K562 (cell line): ENCODE data around the gene SCP2. TPM values are rescaled to one million over a fixed set of nuclear protein-coding genes. Genes with fewer than 3 reads are reported as not detected.

ENCODE experiments used
- ATF2 ChIP-seq: sonication (generic); formaldehyde crosslinking; IDR thresholded peaks from 2 replicates; pipeline ENCODE4 v1.8.1; 2022; ENCODE audit warnings: missing genetic modification reagents
- CCAR2 ChIP-seq: fragments of 200-400 bp; formaldehyde crosslinking; IDR thresholded peaks from 2 replicates; pipeline ENCODE4 v1.6.1; 2017; ENCODE audit warnings: mild to moderate bottlenecking, low read depth, low read length
- GABPB2 ChIP-seq: fragments of 250-450 bp; sonication (Bioruptor Pico); conservative IDR thresholded peaks from 2 replicates; pipeline ENCODE4 v1.5.1; 2021; ENCODE audit warnings: mild to moderate bottlenecking
- HIVEP1 ChIP-seq: fragments of 250-450 bp; sonication (Bioruptor Pico); IDR thresholded peaks from 2 replicates; pipeline ENCODE4 v1.4.0; 2020; ENCODE audit warnings: mild to moderate bottlenecking
- HMG20A ChIP-seq: fragments of 450-650 bp; formaldehyde crosslinking; conservative IDR thresholded peaks from 2 replicates; pipeline ENCODE4 v1.4.0; 2020; ENCODE audit warnings: mild to moderate bottlenecking, mixed read lengths
- HNRNPH1 ChIP-seq: fragments of 200-400 bp; formaldehyde crosslinking; optimal IDR thresholded peaks from 2 replicates; pipeline ENCODE3; 2017; ENCODE audit warnings: low read depth, mild to moderate bottlenecking, low read length, moderate library complexity
- IRF2 ChIP-seq: sonication (generic); formaldehyde crosslinking; IDR thresholded peaks from 2 replicates; pipeline ENCODE4 v1.8.1; 2022; ENCODE audit warnings: mild to moderate bottlenecking, missing genetic modification reagents
- MTA3 ChIP-seq: fragments of 450-650 bp; formaldehyde crosslinking; IDR thresholded peaks from 2 replicates; pipeline ENCODE4 v1.6.1; 2017; ENCODE audit warnings: mild to moderate bottlenecking, borderline replicate concordance
- NR2C2 ChIP-seq, 2 experiments: fragments of 200-800 bp in 1 of 2; sonication (Bioruptor generic) in 1 of 2; sonication (generic) in 1 of 2; formaldehyde crosslinking in 1 of 2; IDR thresholded peaks; 2 replicates each; pipeline versions ENCODE4 v1.6.1 to v1.8.0; 2016 to 2022; ENCODE audit warnings: mild to moderate bottlenecking in 1 of 2, missing compliant biosample characterization in 1 of 2, missing genetic modification characterization in 1 of 2, missing genetic modification reagents in 1 of 2
- RHOXF2B ChIP-seq: fragments of 250-450 bp; sonication (Bioruptor Pico); conservative IDR thresholded peaks from 2 replicates; pipeline ENCODE4 v1.5.1; 2021
- SMAD2 ChIP-seq: fragments of 150-350 bp; IDR thresholded peaks from 2 replicates; pipeline ENCODE4 v1.6.1; 2014; ENCODE audit warnings: low read depth, mild to moderate bottlenecking, low read length
- STAG1 ChIP-seq: sonication (generic); formaldehyde crosslinking; IDR thresholded peaks from 2 replicates; pipeline ENCODE4 v1.5.0; 2020; ENCODE audit warnings: missing genetic modification reagents, borderline replicate concordance
- TAF9B ChIP-seq: fragments of 450-650 bp; IDR thresholded peaks from 2 replicates; pipeline ENCODE4 v1.6.1; 2018; ENCODE audit warnings: mild to moderate bottlenecking; ENCODE audit not compliant: partially characterized antibody
- TAL1 ChIP-seq: fragments of 450-650 bp; IDR thresholded peaks from 2 replicates; pipeline ENCODE4 v1.6.1; 2016; ENCODE audit warnings: mild to moderate bottlenecking
- ZNF23 ChIP-seq: fragments of 250-450 bp; sonication (Bioruptor Pico); IDR thresholded peaks from 2 replicates; pipeline ENCODE4 v1.4.0; 2020; ENCODE audit warnings: mild to moderate bottlenecking
- polyA plus RNA-seq, 8 experiments: library from polyadenylated mRNA; depleted of rRNA in 4 of 8; stranded (reverse) in 5 of 8; unstranded in 3 of 8; fragments of >200 nt; fragmentation: Nextera tagmentation in 2 of 8; fragmentation: Illumina TruSeq in 1 of 8; extraction: Ambion mirVana in 2 of 8; extraction: Trizol in 1 of 8; gene quantifications; 2 replicates each; pipeline versions ENCODE4 v1.2.1 to v1.2.3, GENCODE V29; 2011 to 2014; ENCODE audit warnings: inconsistent platforms in 1 of 8, missing spikeins in 1 of 8
- total RNA-seq, 7 experiments: library from RNA; depleted of rRNA in 6 of 7; stranded (reverse); fragments of >200 nt in 6 of 7; fragmentation: Illumina TruSeq in 2 of 7; extraction: Trizol in 2 of 7; gene quantifications; 2 replicates each; pipeline versions ENCODE4 v1.2.1 to v1.2.3, GENCODE V29; 2011 to 2021; ENCODE audit warnings: low replicate concordance in 1 of 7
- TF ChIP-seq, protein P1 (sequence below): fragments of 450-650 bp; formaldehyde crosslinking; IDR thresholded peaks from 2 replicates; pipeline ENCODE4 v1.4.0; 2020; ENCODE audit warnings: mild to moderate bottlenecking
- TF ChIP-seq, protein P2 (sequence below): fragments of 200-800 bp; sonication (Bioruptor generic); IDR thresholded peaks from 2 replicates; pipeline ENCODE4 v1.6.1; 2016; ENCODE audit warnings: missing genetic modification characterization, missing compliant biosample characterization
- TF ChIP-seq, protein P3 (sequence below): fragments of 250-450 bp; sonication (Bioruptor Pico); IDR thresholded peaks from 2 replicates; pipeline ENCODE4 v1.4.0; 2020; ENCODE audit warnings: mild to moderate bottlenecking, moderate library complexity, borderline replicate concordance

SCP2 gene
- total and polyA plus RNA-seq, 9 of the 15 experiments (the other 6 are each of a cell fraction or from before 2014, with no cell fraction given) = 63.8 to 258 (median 106) TPM

- TF ChIP-seq, protein P1, sequence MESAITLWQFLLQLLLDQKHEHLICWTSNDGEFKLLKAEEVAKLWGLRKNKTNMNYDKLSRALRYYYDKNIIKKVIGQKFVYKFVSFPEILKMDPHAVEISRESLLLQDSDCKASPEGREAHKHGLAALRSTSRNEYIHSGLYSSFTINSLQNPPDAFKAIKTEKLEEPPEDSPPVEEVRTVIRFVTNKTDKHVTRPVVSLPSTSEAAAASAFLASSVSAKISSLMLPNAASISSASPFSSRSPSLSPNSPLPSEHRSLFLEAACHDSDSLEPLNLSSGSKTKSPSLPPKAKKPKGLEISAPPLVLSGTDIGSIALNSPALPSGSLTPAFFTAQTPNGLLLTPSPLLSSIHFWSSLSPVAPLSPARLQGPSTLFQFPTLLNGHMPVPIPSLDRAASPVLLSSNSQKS (CRISPR knock-in tag) = no peak
- TF ChIP-seq GABPB2 (CRISPR knock-in tag) (no peak), NR2C2 (CRISPR knock-in tag; IDR thresholded peaks at IDR 0.05) (no peak), NR2C2 (tag; IDR thresholded peaks at IDR 0.05) (peak; percentile 95), SMAD2 (no peak), HNRNPH1 (no peak), TAL1 (no peak), TAF9B (peak; percentile 59), RHOXF2B (CRISPR knock-in tag) (no peak), HMG20A (CRISPR knock-in tag) (no peak), MTA3 (no peak; the same call in 1 of the 2 replicates), ATF2 (CRISPR knock-in tag) (no peak), ZNF23 (CRISPR knock-in tag) (no peak), HIVEP1 (no peak), CCAR2 (no peak), IRF2 (CRISPR knock-in tag) (no peak), STAG1 (no peak)
- TF ChIP-seq, protein P2, sequence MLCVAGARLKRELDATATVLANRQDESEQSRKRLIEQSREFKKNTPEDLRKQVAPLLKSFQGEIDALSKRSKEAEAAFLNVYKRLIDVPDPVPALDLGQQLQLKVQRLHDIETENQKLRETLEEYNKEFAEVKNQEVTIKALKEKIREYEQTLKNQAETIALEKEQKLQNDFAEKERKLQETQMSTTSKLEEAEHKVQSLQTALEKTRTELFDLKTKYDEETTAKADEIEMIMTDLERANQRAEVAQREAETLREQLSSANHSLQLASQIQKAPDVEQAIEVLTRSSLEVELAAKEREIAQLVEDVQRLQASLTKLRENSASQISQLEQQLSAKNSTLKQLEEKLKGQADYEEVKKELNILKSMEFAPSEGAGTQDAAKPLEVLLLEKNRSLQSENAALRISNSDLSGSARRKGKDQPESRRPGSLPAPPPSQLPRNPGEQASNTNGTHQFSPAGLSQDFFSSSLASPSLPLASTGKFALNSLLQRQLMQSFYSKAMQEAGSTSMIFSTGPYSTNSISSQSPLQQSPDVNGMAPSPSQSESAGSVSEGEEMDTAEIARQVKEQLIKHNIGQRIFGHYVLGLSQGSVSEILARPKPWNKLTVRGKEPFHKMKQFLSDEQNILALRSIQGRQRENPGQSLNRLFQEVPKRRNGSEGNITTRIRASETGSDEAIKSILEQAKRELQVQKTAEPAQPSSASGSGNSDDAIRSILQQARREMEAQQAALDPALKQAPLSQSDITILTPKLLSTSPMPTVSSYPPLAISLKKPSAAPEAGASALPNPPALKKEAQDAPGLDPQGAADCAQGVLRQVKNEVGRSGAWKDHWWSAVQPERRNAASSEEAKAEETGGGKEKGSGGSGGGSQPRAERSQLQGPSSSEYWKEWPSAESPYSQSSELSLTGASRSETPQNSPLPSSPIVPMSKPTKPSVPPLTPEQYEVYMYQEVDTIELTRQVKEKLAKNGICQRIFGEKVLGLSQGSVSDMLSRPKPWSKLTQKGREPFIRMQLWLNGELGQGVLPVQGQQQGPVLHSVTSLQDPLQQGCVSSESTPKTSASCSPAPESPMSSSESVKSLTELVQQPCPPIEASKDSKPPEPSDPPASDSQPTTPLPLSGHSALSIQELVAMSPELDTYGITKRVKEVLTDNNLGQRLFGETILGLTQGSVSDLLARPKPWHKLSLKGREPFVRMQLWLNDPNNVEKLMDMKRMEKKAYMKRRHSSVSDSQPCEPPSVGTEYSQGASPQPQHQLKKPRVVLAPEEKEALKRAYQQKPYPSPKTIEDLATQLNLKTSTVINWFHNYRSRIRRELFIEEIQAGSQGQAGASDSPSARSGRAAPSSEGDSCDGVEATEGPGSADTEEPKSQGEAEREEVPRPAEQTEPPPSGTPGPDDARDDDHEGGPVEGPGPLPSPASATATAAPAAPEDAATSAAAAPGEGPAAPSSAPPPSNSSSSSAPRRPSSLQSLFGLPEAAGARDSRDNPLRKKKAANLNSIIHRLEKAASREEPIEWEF (CRISPR knock-in tag) = no peak
- TF ChIP-seq, protein P3, sequence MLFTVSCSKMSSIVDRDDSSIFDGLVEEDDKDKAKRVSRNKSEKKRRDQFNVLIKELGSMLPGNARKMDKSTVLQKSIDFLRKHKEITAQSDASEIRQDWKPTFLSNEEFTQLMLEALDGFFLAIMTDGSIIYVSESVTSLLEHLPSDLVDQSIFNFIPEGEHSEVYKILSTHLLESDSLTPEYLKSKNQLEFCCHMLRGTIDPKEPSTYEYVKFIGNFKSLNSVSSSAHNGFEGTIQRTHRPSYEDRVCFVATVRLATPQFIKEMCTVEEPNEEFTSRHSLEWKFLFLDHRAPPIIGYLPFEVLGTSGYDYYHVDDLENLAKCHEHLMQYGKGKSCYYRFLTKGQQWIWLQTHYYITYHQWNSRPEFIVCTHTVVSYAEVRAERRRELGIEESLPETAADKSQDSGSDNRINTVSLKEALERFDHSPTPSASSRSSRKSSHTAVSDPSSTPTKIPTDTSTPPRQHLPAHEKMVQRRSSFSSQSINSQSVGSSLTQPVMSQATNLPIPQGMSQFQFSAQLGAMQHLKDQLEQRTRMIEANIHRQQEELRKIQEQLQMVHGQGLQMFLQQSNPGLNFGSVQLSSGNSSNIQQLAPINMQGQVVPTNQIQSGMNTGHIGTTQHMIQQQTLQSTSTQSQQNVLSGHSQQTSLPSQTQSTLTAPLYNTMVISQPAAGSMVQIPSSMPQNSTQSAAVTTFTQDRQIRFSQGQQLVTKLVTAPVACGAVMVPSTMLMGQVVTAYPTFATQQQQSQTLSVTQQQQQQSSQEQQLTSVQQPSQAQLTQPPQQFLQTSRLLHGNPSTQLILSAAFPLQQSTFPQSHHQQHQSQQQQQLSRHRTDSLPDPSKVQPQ = no peak
Observed at GRCh38 chr1:53014791-53015507, 87.9 kb downstream of the SCP2 start (continued).
